ENCODE data around the gene CDC25C. TPM values are rescaled to one million over a fixed set of nuclear protein-coding genes. Genes with fewer than 3 reads are reported as not detected.

Gene CDC25C
- total and polyA plus RNA-seq, 2 donors from 2014 or later = 0.25 TPM; not detected in 1

DNA sequence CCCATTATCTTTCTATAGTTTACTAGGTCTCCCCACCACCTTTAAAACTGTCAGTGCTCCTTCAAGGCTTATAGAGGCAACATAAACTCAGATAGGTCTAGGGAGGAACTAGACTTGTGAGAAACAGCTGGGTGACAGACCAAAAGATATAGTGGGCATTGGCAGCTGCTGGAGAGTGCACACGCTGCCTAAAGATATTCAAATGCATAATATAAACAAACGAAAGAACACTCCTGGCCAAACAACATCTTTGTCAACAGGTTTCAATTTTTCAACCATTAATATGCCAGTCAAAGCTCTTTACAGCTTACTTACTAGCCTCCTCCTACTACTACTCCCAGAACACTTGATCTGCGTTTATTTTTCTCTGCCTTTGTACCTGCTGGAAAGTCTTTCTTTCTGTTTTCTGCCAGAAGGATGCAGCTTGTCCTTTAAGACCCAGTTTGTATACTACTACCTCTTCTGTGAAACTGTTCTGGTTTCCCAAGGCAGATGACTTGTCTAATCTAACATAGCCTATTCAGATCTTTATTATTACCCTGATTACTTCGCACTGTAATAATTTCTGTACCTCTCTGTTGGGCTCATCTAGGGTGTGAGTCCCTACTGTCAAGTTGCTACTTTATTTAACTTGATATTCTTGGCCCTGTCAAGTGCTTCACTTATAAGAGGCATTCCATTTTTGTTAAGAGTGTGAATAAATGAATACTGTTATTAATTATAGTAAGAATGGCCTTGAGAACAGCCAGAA is 35.2 kb upstream of the CDC25C start:
- H3K4me1 ChIP-seq (ENCODE audit: control insufficient read depth in 2 of 3, insufficient read depth in 2 of 3, low read depth in 1 of 3, low read length in 3 of 3) = peaks cover 0 to 6% (median 0%) of the 10 kb centered on the region in 3 donors
- intact Hi-C loops (cut with DNase I) = no loop called here
- H3K36me3 ChIP-seq (ENCODE audit: control insufficient read depth in 2 of 3, insufficient read depth in 3 of 3, low read length in 3 of 3) = no peaks in the 10 kb centered on the region
- H3K4me3 ChIP-seq (ENCODE audit: low read length in 3 of 3) = no peak overlapping the region
- FAIRE-seq (no peak), DNase-seq (no peak)
- no peaks in the 10 kb centered on the region for H3K9me3 ChIP-seq (ENCODE audit: control insufficient read depth in 2 of 3, insufficient read depth in 1 of 3, low read length in 3 of 3)
- TF ChIP-seq, protein P1, sequence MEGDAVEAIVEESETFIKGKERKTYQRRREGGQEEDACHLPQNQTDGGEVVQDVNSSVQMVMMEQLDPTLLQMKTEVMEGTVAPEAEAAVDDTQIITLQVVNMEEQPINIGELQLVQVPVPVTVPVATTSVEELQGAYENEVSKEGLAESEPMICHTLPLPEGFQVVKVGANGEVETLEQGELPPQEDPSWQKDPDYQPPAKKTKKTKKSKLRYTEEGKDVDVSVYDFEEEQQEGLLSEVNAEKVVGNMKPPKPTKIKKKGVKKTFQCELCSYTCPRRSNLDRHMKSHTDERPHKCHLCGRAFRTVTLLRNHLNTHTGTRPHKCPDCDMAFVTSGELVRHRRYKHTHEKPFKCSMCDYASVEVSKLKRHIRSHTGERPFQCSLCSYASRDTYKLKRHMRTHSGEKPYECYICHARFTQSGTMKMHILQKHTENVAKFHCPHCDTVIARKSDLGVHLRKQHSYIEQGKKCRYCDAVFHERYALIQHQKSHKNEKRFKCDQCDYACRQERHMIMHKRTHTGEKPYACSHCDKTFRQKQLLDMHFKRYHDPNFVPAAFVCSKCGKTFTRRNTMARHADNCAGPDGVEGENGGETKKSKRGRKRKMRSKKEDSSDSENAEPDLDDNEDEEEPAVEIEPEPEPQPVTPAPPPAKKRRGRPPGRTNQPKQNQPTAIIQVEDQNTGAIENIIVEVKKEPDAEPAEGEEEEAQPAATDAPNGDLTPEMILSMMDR (IDR thresholded peaks at IDR 0.05; ENCODE audit: borderline replicate concordance, extremely low read depth, insufficient read depth) = no peak
- no peak overlapping the region for H3K9ac ChIP-seq (ENCODE audit: low read length in 3 of 3)
- H3K27me3 ChIP-seq (ENCODE audit: control insufficient read depth, insufficient read depth, low read length) = no peaks in the 10 kb centered on the region
- H3K27ac ChIP-seq (ENCODE audit: low read depth in 2 of 2, low read length in 2 of 2) = no peak overlapping the region

DNA sequence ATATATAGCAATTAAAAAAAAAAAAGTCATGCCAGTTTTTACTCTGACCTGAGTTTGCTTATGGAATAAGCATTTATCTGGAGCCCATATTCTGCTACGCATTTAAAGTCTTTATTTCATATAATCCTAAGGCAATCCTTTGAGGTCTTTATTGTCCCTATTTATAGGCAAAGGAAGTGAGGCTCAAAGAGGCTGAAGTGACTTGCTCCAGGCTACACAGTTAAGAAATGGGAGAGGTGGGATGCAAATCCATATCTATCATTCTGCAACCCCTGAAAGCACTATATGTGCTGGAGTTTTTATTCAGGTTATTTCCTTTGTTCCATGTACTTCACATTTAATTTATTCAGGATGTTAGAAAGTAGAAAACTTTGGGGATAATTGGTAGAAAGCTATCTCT is 33.0 kb upstream of the CDC25C start:
- TF ChIP-seq, protein P1 (IDR thresholded peaks at IDR 0.05; ENCODE audit: borderline replicate concordance, extremely low read depth, insufficient read depth) = no peak
- Histone ChIP-seq H3K27me3 (ENCODE audit: control insufficient read depth, insufficient read depth, low read length) (no peaks in the 10 kb centered on the region), H3K27ac (ENCODE audit: low read depth in 2 of 2, low read length in 2 of 2) (no peak overlapping the region), H3K9me3 (ENCODE audit: control insufficient read depth in 2 of 3, insufficient read depth in 1 of 3, low read length in 3 of 3) (no peaks in the 10 kb centered on the region), H3K4me3 (ENCODE audit: low read length in 3 of 3) (no peak overlapping the region), H3K36me3 (ENCODE audit: control insufficient read depth in 2 of 3, insufficient read depth in 3 of 3, low read length in 3 of 3) (no peaks in the 10 kb centered on the region), H3K4me1 (ENCODE audit: control insufficient read depth in 2 of 3, insufficient read depth in 2 of 3, low read depth in 1 of 3, low read length in 3 of 3) (peaks cover 0 to 6% (median 0%) of the 10 kb centered on the region in 3 donors), H3K9ac (ENCODE audit: low read length in 3 of 3) (no peak overlapping the region)
- DNase-seq (no peak), FAIRE-seq (no peak)
- intact Hi-C loops (cut with DNase I) = no loop called here

DNA sequence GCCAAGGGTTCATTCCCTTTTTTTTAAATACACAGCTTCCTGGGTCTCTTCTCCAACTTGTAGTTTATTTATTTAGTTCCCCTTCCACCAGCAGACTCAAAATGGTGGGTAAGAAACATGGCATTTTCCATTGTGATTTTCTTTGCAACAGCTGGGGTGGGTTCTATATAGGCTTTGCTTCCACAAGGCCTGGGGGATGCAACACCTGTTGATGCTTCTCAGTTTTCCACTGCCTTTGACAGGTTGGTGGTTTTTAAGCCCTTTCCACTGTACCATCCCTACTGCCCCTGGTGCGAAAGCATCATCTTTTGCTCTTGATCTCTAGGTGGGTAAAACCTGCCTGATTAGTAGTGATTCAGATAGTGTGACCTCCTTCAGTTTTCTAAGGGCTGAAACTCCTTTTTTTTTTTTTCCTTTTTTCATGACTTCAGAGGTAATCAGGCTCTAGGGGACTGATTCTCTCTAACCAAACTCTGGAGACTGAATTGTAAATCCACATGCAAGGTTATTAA is 29.4 kb upstream of the CDC25C start:
- TF ChIP-seq, protein P1 (IDR thresholded peaks at IDR 0.05; ENCODE audit: borderline replicate concordance, extremely low read depth, insufficient read depth) = no peak
- DNase-seq (no peak), FAIRE-seq (no peak)
- H3K27ac ChIP-seq (ENCODE audit: low read depth in 2 of 2, low read length in 2 of 2) = no peak overlapping the region
- no peaks in the 10 kb centered on the region for H3K9me3 ChIP-seq (ENCODE audit: control insufficient read depth in 2 of 3, insufficient read depth in 1 of 3, low read length in 3 of 3)
- no peaks in the 10 kb centered on the region for H3K4me1 ChIP-seq (ENCODE audit: control insufficient read depth in 2 of 3, insufficient read depth in 2 of 3, low read depth in 1 of 3, low read length in 3 of 3)
- intact Hi-C loops (cut with DNase I) = no loop called here
- no peak overlapping the region for H3K9ac ChIP-seq (ENCODE audit: low read length in 3 of 3)
- H3K36me3 ChIP-seq (ENCODE audit: control insufficient read depth in 2 of 3, insufficient read depth in 3 of 3, low read length in 3 of 3) = no peaks in the 10 kb centered on the region
- H3K4me3 ChIP-seq (ENCODE audit: low read length in 3 of 3) = no peak overlapping the region
- H3K27me3 ChIP-seq (ENCODE audit: control insufficient read depth, insufficient read depth, low read length) = no peaks in the 10 kb centered on the region
